ENCODE measurements around the gene NSUN3.
"Not testable (repeated sequence)": the region's sequence is repeated elsewhere in the genome, so short reads cannot be mapped to it uniquely, and the experiment has no call there.

The NSUN3 gene

GRCh38 chr3:94062513-94063404, at the start of gene NSUN3, which contains the start of gene DHFR2:
NSUN3 (plus strand) TSS chr3:94063061; CDS start chr3:94063127, 66 bp downstream.
DHFR2 (minus strand) TSS chr3:94062916; CDS start chr3:94061511, 1,405 bp downstream.
- peak; percentile 96 for DNase-seq (ENCODE audit: low spot score)

GRCh38 chr3:94015025-94015424, 47.8 kb upstream of the NSUN3 start:
- no peak for DNase-seq (ENCODE audit: low spot score)

GRCh38 chr3:94019659-94020058, 43.2 kb upstream of the NSUN3 start:
- DNase-seq (ENCODE audit: low spot score) = no peak

DNA sequence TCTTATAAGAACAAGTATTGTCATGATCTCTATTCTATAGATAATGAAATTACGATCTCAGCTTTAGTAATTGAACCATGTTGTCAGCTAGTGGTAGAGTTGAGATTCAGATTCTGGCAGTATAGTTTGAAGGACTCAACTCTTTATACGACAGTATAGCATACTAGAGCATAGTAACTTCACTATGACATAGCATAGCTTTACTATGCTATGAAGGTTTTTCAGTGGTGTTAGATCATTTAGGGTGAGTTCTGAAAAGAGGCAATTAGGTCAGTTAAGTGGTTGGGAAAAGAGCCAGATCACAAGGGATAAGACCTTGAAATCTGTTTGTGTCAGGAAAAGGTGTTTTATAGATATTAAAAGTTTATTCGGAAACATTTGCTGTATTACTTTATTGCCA, 42.6 kb upstream of the NSUN3 start:
- DNase-seq (ENCODE audit: low spot score) = no peak

GRCh38 chr3:94024385-94024784, 38.5 kb upstream of the NSUN3 start:
- no peak for DNase-seq (ENCODE audit: low spot score)

DNA sequence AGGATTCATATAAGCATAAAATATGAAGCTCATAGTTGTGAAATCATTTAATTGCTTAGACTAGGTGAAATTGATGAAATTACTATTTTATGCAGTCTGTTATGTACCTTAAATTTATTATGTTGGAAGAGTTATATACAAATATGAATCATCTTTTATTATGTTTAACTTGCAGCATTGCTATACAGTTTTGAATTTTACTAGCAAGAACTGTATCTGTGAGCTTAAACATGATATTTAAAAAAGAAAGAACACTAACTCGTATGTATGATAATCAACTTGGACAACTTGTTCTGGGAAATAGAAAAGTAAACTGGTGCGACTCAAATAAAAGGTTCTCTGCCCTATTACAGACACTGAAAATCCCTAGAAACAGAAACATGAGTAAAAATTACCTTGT, 36.2 kb upstream of the NSUN3 start:
- no peak for DNase-seq (ENCODE audit: low spot score)

GRCh38 chr3:94028093-94028837, 34.6 kb upstream of the NSUN3 start, which contains the start of gene STX19:
STX19 (minus strand) TSS chr3:94028597; CDS start chr3:94015269, 13,328 bp downstream.
- DNase-seq (ENCODE audit: low spot score) = no peak

DNA sequence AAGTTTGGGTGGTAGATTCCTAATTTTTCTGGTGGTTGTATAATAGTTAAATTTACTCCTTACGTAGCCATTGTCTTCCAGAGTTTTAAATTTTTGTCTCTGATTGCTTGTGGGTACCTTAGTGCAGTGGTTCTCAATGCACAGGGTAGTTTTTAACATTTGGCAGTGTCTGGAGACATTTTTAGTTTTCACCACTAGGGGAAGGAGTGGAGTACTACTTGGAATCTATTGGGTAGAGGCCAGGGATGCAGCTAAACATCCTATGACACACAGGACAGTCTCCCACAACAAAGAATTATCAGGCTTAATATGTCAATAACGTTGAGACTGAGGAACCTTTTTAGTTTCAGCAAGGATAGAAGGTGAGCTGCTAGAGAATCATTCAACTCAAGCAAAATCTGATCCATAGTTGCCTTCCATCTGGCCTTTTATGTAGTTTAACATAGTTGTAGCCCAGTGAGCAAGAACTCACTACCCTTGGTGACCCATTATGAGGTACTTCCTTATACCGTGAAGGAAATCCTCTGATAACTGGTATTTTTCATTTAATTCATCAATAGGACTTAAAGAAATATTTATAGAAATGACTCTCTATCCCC, 25.9 kb upstream of the NSUN3 start:
- DNase-seq (ENCODE audit: low spot score) = peak; percentile 35

GRCh38 chr3:94043285-94043684, 19.6 kb upstream of the NSUN3 start:
- DNase-seq (ENCODE audit: low spot score) = no peak

GRCh38 chr3:94044100-94044936, 18.5 kb upstream of the NSUN3 start:
- DNase-seq (ENCODE audit: low spot score) = not testable (repeated sequence)

DNA sequence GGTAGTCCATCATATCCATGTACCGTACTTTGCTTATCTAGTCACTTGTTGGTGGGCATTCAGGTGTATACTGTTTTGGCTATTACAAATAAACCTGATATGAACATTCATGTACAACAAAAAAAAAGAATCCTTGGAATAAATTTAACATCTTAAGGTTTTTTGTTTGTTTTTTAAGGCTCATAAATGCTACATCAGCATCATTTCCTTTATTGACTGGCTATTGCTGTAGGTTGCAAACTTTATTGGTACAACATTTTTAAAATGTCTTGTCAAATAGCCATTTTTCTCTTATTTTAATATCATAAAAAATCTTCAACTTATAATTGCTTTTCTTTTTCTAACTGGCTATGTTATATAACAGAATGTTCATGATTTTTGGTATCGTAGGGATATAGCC, 16.3 kb upstream of the NSUN3 start:
- no peak for DNase-seq (ENCODE audit: low spot score)

GRCh38 chr3:94049267-94049666, 13.6 kb upstream of the NSUN3 start:
- no peak for DNase-seq (ENCODE audit: low spot score)

DNA sequence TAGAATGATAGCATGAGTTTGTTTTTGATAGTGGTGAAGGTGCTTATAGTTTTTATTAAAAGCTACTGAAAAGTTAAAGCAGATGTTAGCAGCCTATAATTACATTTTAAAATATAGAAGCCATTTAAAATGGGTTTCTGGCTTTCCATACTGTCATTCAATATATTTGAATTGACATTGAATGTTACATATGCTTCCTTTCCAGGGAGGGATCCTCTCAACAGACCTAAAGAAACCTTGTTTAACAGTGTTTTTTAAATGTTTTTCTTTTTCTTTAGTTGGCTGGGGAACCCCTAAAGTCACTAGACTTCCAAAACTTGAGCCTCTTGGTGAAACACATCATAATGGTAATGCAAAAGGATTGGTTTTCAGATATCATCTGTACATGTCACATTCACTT, 12.3 kb upstream of the NSUN3 start:
- DNase-seq (ENCODE audit: low spot score) = no peak

DNA sequence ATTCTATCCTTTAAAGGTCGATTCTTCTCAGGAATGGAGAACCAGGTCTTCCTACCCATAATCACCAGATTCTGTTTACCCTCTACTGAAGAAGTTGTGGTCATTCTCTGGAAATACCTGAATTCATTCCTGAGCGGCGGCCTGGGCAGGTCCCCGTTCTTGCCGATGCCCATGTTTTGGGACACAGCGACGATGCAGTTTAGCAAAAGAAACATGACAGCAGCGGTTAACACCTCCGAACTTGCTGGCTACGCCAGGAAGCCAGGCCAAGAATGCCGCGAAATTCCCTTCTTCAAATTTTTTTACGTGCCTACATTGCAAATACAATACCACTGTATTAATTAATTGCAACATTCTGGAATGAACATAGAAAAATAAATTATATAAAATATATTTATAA, 1.6 kb upstream of the NSUN3 start:
- no peak for DNase-seq (ENCODE audit: low spot score)

- no peak for DNase-seq (ENCODE audit: low spot score)
Observed at GRCh38 chr3:94063496-94064119, 747 bp downstream of the NSUN3 start.

- no peak for DNase-seq (ENCODE audit: low spot score)
Observed at GRCh38 chr3:94064243-94064860, 1.5 kb downstream of the NSUN3 start.

GRCh38 chr3:94065122-94065521, 2.3 kb downstream of the NSUN3 start:
- DNase-seq (ENCODE audit: low spot score) = no peak

GRCh38 chr3:94065819-94066480, 3.1 kb downstream of the NSUN3 start:
- no peak for DNase-seq (ENCODE audit: low spot score)

GRCh38 chr3:94066506-94067500, 3.9 kb downstream of the NSUN3 start:
- DNase-seq (ENCODE audit: low spot score) = no peak

All from COLO829 (cell line).